HepG2 (cell line): ENCODE results near the gene SND1. TPM values are rescaled to one million over a fixed set of nuclear protein-coding genes. Genes with fewer than 3 reads are reported as not detected.

Source experiments
- ATF2 ChIP-seq: sonication (generic); formaldehyde crosslinking; IDR thresholded peaks from 2 replicates; pipeline ENCODE4 v1.4.0; 2020; ENCODE audit warnings: missing genetic modification reagents
- BCL6 ChIP-seq: IDR thresholded peaks from 2 replicates; pipeline ENCODE4 v1.6.1; 2016; ENCODE audit warnings: missing genetic modification reagents, missing compliant biosample characterization
- ELF1 ChIP-seq: sonication (generic); formaldehyde crosslinking; IDR thresholded peaks from 2 replicates; pipeline ENCODE4 v1.4.0; 2020; ENCODE audit warnings: missing genetic modification reagents
- EP300 ChIP-seq, 3 experiments: sonication (generic) in 1 of 3; formaldehyde crosslinking in 1 of 3; IDR thresholded peaks; 2 replicates each; pipeline versions ENCODE4 v1.5.1 to v1.6.1; 2011 to 2020; ENCODE audit warnings: low read depth in 2 of 3, low read length in 2 of 3, borderline replicate concordance in 1 of 3, improper control_type of control experiment in 1 of 3, mild to moderate bottlenecking in 1 of 3, missing genetic modification reagents in 1 of 3, moderate library complexity in 1 of 3
- FOSL2 ChIP-seq: sonication (generic); formaldehyde crosslinking; IDR thresholded peaks from 2 replicates; pipeline ENCODE4 v1.4.0; 2020; ENCODE audit warnings: missing genetic modification reagents
- FOXA3 ChIP-seq: IDR thresholded peaks from 2 replicates; pipeline ENCODE4 v1.6.1; 2016; ENCODE audit warnings: missing genetic modification reagents, missing compliant biosample characterization
- FOXP4 ChIP-seq: sonication (generic); formaldehyde crosslinking; IDR thresholded peaks from 2 replicates; pipeline ENCODE4 v1.4.0; 2020; ENCODE audit warnings: missing genetic modification reagents
- GATAD2A ChIP-seq: IDR thresholded peaks from 2 replicates; pipeline ENCODE4 v1.6.1; 2016
- HDAC1 ChIP-seq: sonication (generic); formaldehyde crosslinking; IDR thresholded peaks from 2 replicates; pipeline ENCODE4 v1.5.1; 2020; ENCODE audit warnings: mild to moderate bottlenecking, missing genetic modification reagents
- HNF4A ChIP-seq: sonication (generic); formaldehyde crosslinking; IDR thresholded peaks from 2 replicates; pipeline ENCODE4 v1.4.0; 2020; ENCODE audit warnings: missing genetic modification reagents
- ISX ChIP-seq: sonication (generic); formaldehyde crosslinking; conservative IDR thresholded peaks from 2 replicates; pipeline ENCODE4 v1.5.0; 2020; ENCODE audit warnings: missing genetic modification reagents
- KLF12 ChIP-seq: sonication (generic); formaldehyde crosslinking; IDR thresholded peaks from 2 replicates; pipeline ENCODE4 v1.4.0; 2020; ENCODE audit warnings: missing genetic modification reagents, borderline replicate concordance
- KLF9 ChIP-seq: IDR thresholded peaks from 2 replicates; pipeline ENCODE4 v1.6.1; 2016; ENCODE audit warnings: low read depth
- MEIS2 ChIP-seq: sonication (generic); formaldehyde crosslinking; IDR thresholded peaks from 2 replicates; pipeline ENCODE4 v1.9.0; 2021; ENCODE audit warnings: mild to moderate bottlenecking, missing genetic modification reagents
- NR2C2 ChIP-seq: sonication (generic); formaldehyde crosslinking; IDR thresholded peaks from 2 replicates; pipeline ENCODE4 v1.4.0; 2020; ENCODE audit warnings: missing genetic modification reagents, mild to moderate bottlenecking, moderate library complexity, borderline replicate concordance
- POLR2G ChIP-seq: fragments of 200-400 bp; formaldehyde crosslinking; IDR thresholded peaks from 2 replicates; pipeline ENCODE4 v1.6.1; 2018; ENCODE audit warnings: mild to moderate bottlenecking, low read depth, low read length, moderate library complexity
- SIX4 ChIP-seq: sonication (generic); formaldehyde crosslinking; IDR thresholded peaks from 2 replicates; pipeline ENCODE4 v1.4.0; 2020; ENCODE audit warnings: missing genetic modification reagents
- SOX13 ChIP-seq, 3 experiments: fragments of 450-650 bp in 1 of 3; sonication (generic) in 1 of 3; formaldehyde crosslinking in 1 of 3; IDR thresholded peaks in 2 of 3; conservative IDR thresholded peaks in 1 of 3; 2 replicates each; pipeline versions ENCODE4 v1.5.0 to v1.6.1; 2016 to 2020; ENCODE audit warnings: antibody characterized with exemption in 1 of 3, mild to moderate bottlenecking in 1 of 3, missing compliant biosample characterization in 1 of 3, missing genetic modification reagents in 1 of 3, moderate library complexity in 1 of 3
- SOX5 ChIP-seq: IDR thresholded peaks from 2 replicates; pipeline ENCODE4 v1.6.1; 2016; ENCODE audit warnings: borderline replicate concordance
- SOX6 ChIP-seq, 2 experiments: fragments of 450-650 bp in 1 of 2; sonication (generic) in 1 of 2; formaldehyde crosslinking in 1 of 2; IDR thresholded peaks; 2 replicates each; pipeline versions ENCODE4 v1.4.0 to v1.6.1; 2017 to 2020; ENCODE audit warnings: antibody characterized with exemption in 1 of 2, mild to moderate bottlenecking in 1 of 2, missing genetic modification reagents in 1 of 2
- SP5 ChIP-seq: IDR thresholded peaks from 2 replicates; pipeline ENCODE4 v1.6.1; 2016; ENCODE audit warnings: low read depth, borderline replicate concordance
- TFAP4 ChIP-seq: sonication (generic); IDR thresholded peaks from 2 replicates; pipeline ENCODE4 v1.6.1; 2016; ENCODE audit warnings: low read depth, borderline replicate concordance
- ZC3H13 ChIP-seq: sonication (generic); formaldehyde crosslinking; IDR thresholded peaks from 2 replicates; pipeline ENCODE4 v1.8.1; 2023; ENCODE audit warnings: mild to moderate bottlenecking, missing genetic modification reagents, moderate library complexity
- ZEB1 ChIP-seq: IDR thresholded peaks from 2 replicates; pipeline ENCODE4 v1.6.1; 2012; ENCODE audit warnings: mild to moderate bottlenecking, low read depth, inconsistent platforms; ENCODE audit not compliant: insufficient replicate concordance
- ZFP36 ChIP-seq: fragments of 150-350 bp; IDR thresholded peaks from 2 replicates; pipeline ENCODE4 v1.6.1; 2018; ENCODE audit warnings: borderline replicate concordance, low read length, low read depth; ENCODE audit not compliant: partially characterized antibody
- ZKSCAN1 ChIP-seq: fragments of 150-350 bp; IDR thresholded peaks from 2 replicates; pipeline ENCODE4 v1.6.1; 2014; ENCODE audit warnings: low read length
- ZNF264 ChIP-seq: sonication (generic); formaldehyde crosslinking; IDR thresholded peaks from 2 replicates; pipeline ENCODE4 v1.4.0; 2020; ENCODE audit warnings: missing genetic modification reagents
- ZNF460 ChIP-seq: sonication (generic); formaldehyde crosslinking; IDR thresholded peaks from 2 replicates; pipeline ENCODE4 v1.5.1; 2020; ENCODE audit warnings: missing genetic modification reagents, mild to moderate bottlenecking, borderline replicate concordance
- polyA plus RNA-seq, 8 experiments: library from polyadenylated mRNA; depleted of rRNA in 3 of 8; stranded (reverse) in 7 of 8; unstranded in 1 of 8; fragments of >200 nt; fragmentation: Illumina TruSeq in 4 of 8; extraction: Trizol in 4 of 8; gene quantifications; 2 replicates each; pipeline versions ENCODE4 v1.2.1 to v1.2.3, GENCODE V29; 2011 to 2016; ENCODE audit warnings: low read depth in 4 of 8, missing spikeins in 1 of 8, mixed read lengths in 1 of 8; ENCODE audit not compliant: insufficient read depth in 1 of 8
- total RNA-seq, 5 experiments: library from RNA; depleted of rRNA; stranded (reverse); fragments of >200 nt; fragmentation: Illumina TruSeq; extraction: Trizol; gene quantifications; 2 replicates each; pipeline ENCODE4 v1.2.3, GENCODE V29; 2016; ENCODE audit warnings: low read depth in 1 of 5

SND1 gene
- total and polyA plus RNA-seq, 2 of the 13 experiments (the other 11 are each of a cell fraction or from before 2014, with no cell fraction given), result 110 to 182 TPM

GRCh38 chr7:127912901-127913300 is 260.9 kb downstream of the SND1 start (continued):
- no peak for TF ChIP-seq ZKSCAN1
- peak; percentile 22; the same call in 1 of the 2 replicates for TF ChIP-seq FOXA3
- TF ChIP-seq ISX, result no peak
- TF ChIP-seq SP5, result peak; percentile 47; the same call in 1 of the 2 replicates
- TF ChIP-seq ZNF264 (CRISPR knock-in tag), result no peak
- TF ChIP-seq EP300 (IDR thresholded peaks at IDR 0.05; ENCODE audit: low read depth in 2 of 2, low read length in 2 of 2), result peak in 1 of 2 experiments; percentile 49; a peak in 1 of 4 replicates
- no peak for TF ChIP-seq EP300 (CRISPR knock-in tag; IDR thresholded peaks at IDR 0.05; ENCODE audit: borderline replicate concordance)
- TF ChIP-seq FOSL2 (CRISPR knock-in tag), result 0 out of 2 replicates have a peak, but pooled peaks have one; percentile 39
- TF ChIP-seq KLF12 (CRISPR knock-in tag), result no peak
- TF ChIP-seq SOX13 (IDR thresholded peaks at IDR 0.05), result 0 out of 2 replicates have a peak, but pooled peaks have one; percentile 17
- peak in 1 of 2 experiments; percentile 76; a peak in 2 of 4 replicates for TF ChIP-seq SOX13 (CRISPR knock-in tag; conservative IDR thresholded peaks at IDR 0.05 in 1 of 2, IDR thresholded peaks at IDR 0.05 in 1 of 2)
- no peak for TF ChIP-seq ZNF460 (CRISPR knock-in tag)
- TF ChIP-seq HDAC1 (CRISPR knock-in tag), result peak; percentile 17; the same call in 1 of the 2 replicates
- TF ChIP-seq GATAD2A (CRISPR knock-in tag), result peak; percentile 66
- TF ChIP-seq SIX4 (CRISPR knock-in tag), result peak; percentile 83
- peak; percentile 50 for TF ChIP-seq ZEB1
- TF ChIP-seq BCL6 (CRISPR knock-in tag), result peak; percentile 42; the same call in 1 of the 2 replicates
- TF ChIP-seq ZFP36, result no peak
- no peak for TF ChIP-seq NR2C2 (CRISPR knock-in tag)
- TF ChIP-seq HNF4A (CRISPR knock-in tag), result peak; percentile 80
- TF ChIP-seq ELF1, result no peak
- 0 out of 2 replicates have a peak, but pooled peaks have one; percentile 27 for TF ChIP-seq ATF2 (CRISPR knock-in tag)
- peak; percentile 63; the same call in 1 of the 2 replicates for TF ChIP-seq FOXP4 (CRISPR knock-in tag)
- no peak for TF ChIP-seq KLF9 (CRISPR knock-in tag)
- TF ChIP-seq POLR2G, result no peak
- TF ChIP-seq ZC3H13 (CRISPR knock-in tag), result no peak
- no peak for TF ChIP-seq SOX6 (IDR thresholded peaks at IDR 0.05)
- TF ChIP-seq SOX6 (CRISPR knock-in tag; IDR thresholded peaks at IDR 0.05), result peak; percentile 71
- TF ChIP-seq TFAP4, result peak; percentile 30; the same call in 1 of the 2 replicates
- peak; percentile 49 for TF ChIP-seq SOX5
- TF ChIP-seq MEIS2 (CRISPR knock-in tag), result no peak
